ENCODE measurements around the gene TSPEAR. TPM values are rescaled to one million over a fixed set of nuclear protein-coding genes. Genes with fewer than 3 reads are reported as not detected.
A peak's percentile ranks its signal among the peaks of the same experiment; 100 is the strongest.

The TSPEAR gene
- total and polyA plus RNA-seq, 2 of the 13 experiments (the other 11 are each of a cell fraction or from before 2014, with no cell fraction given), result 0.07 to 0.32 TPM

- TF ChIP-seq ARID4A (CRISPR knock-in tag; IDR thresholded peaks at IDR 0.05; ENCODE audit: borderline replicate concordance), result peak; percentile 65; the same call in 1 of the 2 replicates
- TF ChIP-seq ZNF598 (CRISPR knock-in tag; IDR thresholded peaks at IDR 0.05; ENCODE audit: borderline replicate concordance), result peak; percentile 52
- no peak for TF ChIP-seq MBD4 (IDR thresholded peaks at IDR 0.05; ENCODE audit: borderline replicate concordance, low read length)
- peak; percentile 85 for TF ChIP-seq ARID5B (CRISPR knock-in tag; IDR thresholded peaks at IDR 0.05)
- TF ChIP-seq SNRNP70 (IDR thresholded peaks at IDR 0.05; ENCODE audit: low read depth, low read length), result no peak
- no peak for TF ChIP-seq ETV6 (CRISPR knock-in tag; conservative IDR thresholded peaks at IDR 0.05)
- TF ChIP-seq ZNF235 (CRISPR knock-in tag; IDR thresholded peaks at IDR 0.05; ENCODE audit: borderline replicate concordance), result no peak
- TF ChIP-seq RFX5 (IDR thresholded peaks at IDR 0.05; ENCODE audit: low read depth, low read length), result no peak
- TF ChIP-seq NR2F6 (IDR thresholded peaks at IDR 0.05), result no peak
- TF ChIP-seq NR2F6 (CRISPR knock-in tag; IDR thresholded peaks at IDR 0.05), result peak; percentile 65
- no peak for TF ChIP-seq NFE2L2 (IDR thresholded peaks at IDR 0.05; ENCODE audit: low read length)
- 0 out of 2 replicates have a peak, but pooled peaks have one; percentile 27 for TF ChIP-seq HIVEP1 (CRISPR knock-in tag; IDR thresholded peaks at IDR 0.05)
- TF ChIP-seq GLI4 (CRISPR knock-in tag; IDR thresholded peaks at IDR 0.05; ENCODE audit: borderline replicate concordance), result 0 out of 2 replicates have a peak, but pooled peaks have one; percentile 38
- peak; percentile 51 for TF ChIP-seq ISL2 (CRISPR knock-in tag; IDR thresholded peaks at IDR 0.05)
- TF ChIP-seq ZNF740 (CRISPR knock-in tag; IDR thresholded peaks at IDR 0.05), result peak; percentile 28; the same call in 1 of the 2 replicates
- TF ChIP-seq TRAFD1 (CRISPR knock-in tag; IDR thresholded peaks at IDR 0.05; ENCODE audit: borderline replicate concordance), result no peak
- TF ChIP-seq CBX2 (IDR thresholded peaks at IDR 0.05; ENCODE audit: low read depth, low read length), result no peak
- TF ChIP-seq CBX2 (CRISPR knock-in tag; IDR thresholded peaks at IDR 0.05; ENCODE audit: low read depth), result 0 out of 2 replicates have a peak, but pooled peaks have one; percentile 57
Observed at GRCh38 chr21:44593598-44594405, 117.6 kb downstream of the TSPEAR start (continued).
